ENCODE measurements around the gene HSF5. TPM values are rescaled to one million over a fixed set of nuclear protein-coding genes. Genes with fewer than 3 reads are reported as not detected.

Gene HSF5
- total RNA-seq, 2 experiments from 2014 or later, result 4.5 to 5.1 TPM

DNA sequence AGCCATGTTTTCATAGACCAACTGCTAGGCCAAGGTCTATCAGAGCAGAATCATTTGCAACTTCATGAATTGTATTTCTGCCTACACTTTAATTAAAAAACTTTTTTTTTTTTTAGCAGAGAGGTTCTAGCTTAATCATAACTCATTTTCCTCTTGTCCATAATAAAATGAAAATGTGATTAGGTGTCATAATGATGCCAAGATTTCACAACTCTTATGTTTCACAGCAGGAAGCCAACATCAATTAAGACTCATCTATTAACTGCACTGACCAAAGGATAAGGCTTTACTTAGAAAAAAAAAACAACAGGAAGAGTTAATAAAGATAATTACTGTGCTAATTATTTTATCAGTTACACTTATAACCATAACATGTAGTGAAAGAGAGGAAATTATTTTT is 52.0 kb downstream of the HSF5 start:
- POLR2A ChIA-PET, result no interaction called here
- CTCF ChIA-PET, result interaction anchor here (0.6 to 1.4 kb wide), 2 partner anchors 10 kb away, joined by 3 to 5 read pairs; no protein-coding TSS in a partner anchor

DNA sequence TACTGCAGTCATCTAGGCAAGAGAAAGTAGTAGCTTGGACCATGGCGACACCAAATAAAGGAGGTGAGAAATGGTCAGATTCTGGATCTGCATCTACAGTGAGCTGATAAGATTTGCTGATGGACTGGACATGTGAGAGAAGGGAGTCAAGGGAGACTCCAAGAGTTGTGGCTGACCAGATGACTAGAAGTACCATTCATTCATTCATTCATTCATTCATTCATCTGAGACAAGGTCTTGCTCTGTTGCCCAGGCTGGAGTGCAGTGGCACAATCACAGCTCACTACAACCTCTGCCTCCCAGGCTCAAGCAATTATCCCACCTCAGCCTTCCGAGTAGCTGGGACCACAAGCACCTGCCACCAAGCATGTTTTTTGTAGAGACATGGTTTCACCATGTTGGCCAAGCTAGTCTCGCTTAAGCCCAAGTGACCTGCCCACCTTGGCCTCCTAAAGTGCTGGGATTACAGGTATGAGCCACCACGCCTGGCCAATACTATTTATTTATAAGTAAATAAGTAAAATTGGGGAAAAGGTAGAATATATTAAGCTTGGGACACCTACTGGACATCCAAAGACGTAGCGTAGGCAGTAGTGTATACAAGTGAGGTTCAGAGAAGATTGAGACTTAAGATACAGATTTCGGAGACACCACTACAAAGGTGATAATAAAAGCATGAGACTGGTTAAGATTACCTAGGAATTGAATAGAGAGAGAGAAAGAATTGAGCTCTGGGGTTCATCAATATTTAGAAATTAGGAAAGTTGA is 55.2 kb downstream of the HSF5 start:
- ChIA-PET CTCF (interaction anchor here (1.1 kb wide), 1 partner anchor 128 kb away, joined by 3 read pairs; no protein-coding TSS in a partner anchor), POLR2A (no interaction called here)

DNA sequence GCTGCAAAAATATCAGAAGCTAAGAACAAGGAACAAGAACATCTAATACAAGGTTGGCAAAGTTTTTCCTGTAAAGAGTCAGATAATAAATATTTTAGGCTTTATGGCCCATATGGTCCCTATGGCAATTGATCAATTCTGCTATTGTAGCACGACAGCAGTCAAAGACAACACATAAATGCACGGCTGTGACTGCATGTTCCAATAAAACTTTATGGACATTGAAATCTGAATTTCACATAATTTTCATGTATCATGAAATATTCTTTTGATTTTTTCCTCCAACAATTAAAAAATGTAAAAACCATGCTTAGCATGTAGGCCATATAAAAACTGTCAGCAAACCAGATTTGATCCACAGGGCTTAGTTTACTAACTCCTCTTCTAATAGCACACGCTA is 60.4 kb downstream of the HSF5 start:
- POLR2A ChIA-PET, result no interaction called here
- CTCF ChIA-PET, result interaction anchor here (1.2 kb wide), 1 partner anchor 10 kb away, joined by 3 read pairs; the partner anchor contains the start of gene RNF43

DNA sequence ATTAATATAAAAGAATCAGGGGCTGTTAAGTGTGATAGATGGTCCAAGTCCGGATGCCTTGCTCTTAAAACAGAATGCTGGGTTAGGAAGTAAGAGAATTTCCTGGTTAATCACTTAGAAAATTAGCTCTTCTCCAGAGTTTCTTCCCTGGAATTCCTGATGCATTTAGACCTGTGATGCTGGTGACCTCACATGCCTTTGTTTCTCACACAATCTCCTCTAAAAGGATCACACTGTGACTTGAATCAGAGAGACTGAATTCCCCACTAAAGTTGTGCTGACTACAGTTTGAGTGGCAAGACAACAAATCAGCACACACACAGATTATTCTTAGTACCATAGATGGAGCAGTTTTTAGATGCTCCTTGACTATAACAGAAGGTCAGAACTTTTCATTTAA is 66.5 kb downstream of the HSF5 start:
- ChIA-PET POLR2A (no interaction called here), CTCF (no interaction called here)

DNA sequence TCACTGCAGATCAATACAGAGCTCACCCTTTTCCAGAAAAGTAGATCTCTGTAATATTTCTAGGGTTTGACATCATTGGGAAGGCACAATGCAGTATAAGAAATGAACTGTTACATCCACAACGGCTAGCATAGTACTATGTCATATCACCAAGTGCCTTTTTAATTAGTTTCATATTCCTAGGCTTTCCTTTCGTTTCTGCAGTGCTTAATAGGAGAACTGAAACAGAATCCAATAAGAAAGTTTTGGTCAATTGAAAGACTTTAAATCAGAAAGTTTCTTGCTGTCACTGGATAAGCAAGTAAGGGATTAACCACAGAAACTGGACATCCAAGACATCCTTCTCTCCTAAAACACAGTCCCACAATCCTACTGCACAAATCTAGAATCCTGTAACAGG is 67.4 kb downstream of the HSF5 start:
- CTCF ChIA-PET, result interaction anchor here (1.0 to 1.4 kb wide), 2 partner anchors 50 to 104 kb away, joined by 3 read pairs; no protein-coding TSS in a partner anchor
- POLR2A ChIA-PET, result no interaction called here

DNA sequence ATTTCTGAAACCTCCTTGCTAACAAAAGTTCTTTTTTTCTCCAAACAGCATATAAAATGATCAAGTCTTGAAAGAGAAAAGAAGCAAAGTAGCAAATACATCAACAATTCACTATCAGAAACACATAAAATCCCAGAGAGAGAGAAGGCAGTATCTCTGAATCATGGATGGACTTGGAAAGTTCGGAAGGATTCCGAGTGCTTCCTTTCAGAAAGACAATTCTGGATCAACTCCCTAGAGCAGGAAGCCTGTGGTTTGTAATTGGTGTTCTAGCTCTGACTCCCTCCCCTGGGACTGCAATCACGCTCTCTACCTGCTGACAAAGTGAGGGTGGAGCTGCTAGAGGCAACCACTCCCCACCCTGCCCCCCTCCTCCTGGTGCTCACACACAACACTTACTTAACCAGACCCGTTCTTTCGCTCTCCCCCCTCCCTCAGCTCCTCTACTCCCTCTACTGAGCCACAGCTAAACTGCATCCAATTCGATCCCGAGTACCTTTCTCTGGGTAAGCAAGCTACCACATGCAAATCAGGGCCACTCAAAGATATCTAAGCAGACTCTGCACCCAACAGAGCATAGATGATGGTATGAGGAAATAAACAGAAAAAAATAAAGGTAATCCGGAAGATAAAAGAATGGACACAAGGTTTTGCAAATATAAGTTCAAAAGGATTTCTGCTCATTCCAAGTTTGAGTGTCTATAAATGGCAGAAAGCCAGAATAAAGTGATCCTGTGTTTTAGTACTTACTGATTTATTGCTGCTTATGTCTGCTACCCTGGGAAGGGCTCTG is 70.7 kb downstream of the HSF5 start, which contains the start of gene RNF43:
Gene RNF43, minus strand, starts transcription at position 235 of the 793 bp plus-strand sequence. CDS start 1,957 bp downstream, outside the sequence.
- ChIA-PET CTCF (interaction anchor here (0.6 to 1.8 kb wide), 11 partner anchors 8 to 113 kb away, joined by 3 to 24 read pairs (median 5); partner anchors contain the start of gene SUPT4H1), POLR2A (interaction anchor here (0.6 to 1.6 kb wide), 8 partner anchors 63 to 214 kb away, joined by 3 to 7 read pairs (median 5); partner anchors contain the start of gene SUPT4H1)

DNA sequence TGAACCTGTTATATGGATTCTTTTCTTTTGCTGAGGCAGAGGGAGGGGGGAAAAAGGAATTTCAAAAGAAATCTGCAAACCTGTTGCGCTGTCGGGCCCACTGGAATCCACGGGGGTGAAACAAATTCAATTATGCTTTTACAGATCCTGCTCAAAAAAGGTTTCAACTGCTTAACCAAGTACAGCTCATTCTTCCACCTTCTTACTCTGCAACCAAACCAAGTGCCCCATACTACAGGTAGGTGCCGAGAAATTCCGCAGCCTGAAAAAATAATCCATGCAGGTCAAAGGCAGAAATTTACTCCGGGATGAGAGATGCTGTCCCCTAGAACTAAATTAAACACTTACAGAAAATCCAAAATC is 71.3 kb downstream of the HSF5 start:
- POLR2A ChIA-PET, result interaction anchor here (1.1 to 1.6 kb wide), 5 partner anchors 65 to 99 kb away, joined by 4 to 6 read pairs (median 5); partner anchors contain the start of gene SUPT4H1
- CTCF ChIA-PET, result interaction anchor here (1.0 to 1.8 kb wide), 8 partner anchors 9 to 102 kb away, joined by 3 to 24 read pairs (median 6); partner anchors contain the start of gene SUPT4H1

DNA sequence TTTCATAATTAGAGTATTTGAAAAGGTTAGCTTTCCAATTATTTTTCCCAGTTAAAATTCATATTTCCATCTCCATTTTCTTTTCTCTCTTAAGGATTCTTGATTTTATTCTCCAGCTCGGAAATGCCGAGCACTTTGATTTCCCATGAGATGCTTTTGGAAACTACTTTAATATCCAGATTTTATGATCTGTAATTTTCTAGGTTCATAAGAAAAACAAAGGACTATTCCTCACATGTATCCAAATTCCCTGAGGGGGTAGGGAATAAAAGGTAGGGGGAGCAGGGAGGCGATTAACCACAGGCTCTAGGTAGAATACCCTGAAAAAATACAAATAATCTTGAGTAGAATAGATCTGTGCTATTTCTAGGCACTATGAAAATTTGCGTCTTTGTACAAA is 71.8 kb downstream of the HSF5 start:
- POLR2A ChIA-PET, result interaction anchor here (1.6 kb wide), 1 partner anchor 99 kb away, joined by 6 read pairs; no protein-coding TSS in a partner anchor
- CTCF ChIA-PET, result interaction anchor here (1.2 to 1.8 kb wide), 2 partner anchors 78 to 100 kb away, joined by 3 to 24 read pairs; no protein-coding TSS in a partner anchor

DNA sequence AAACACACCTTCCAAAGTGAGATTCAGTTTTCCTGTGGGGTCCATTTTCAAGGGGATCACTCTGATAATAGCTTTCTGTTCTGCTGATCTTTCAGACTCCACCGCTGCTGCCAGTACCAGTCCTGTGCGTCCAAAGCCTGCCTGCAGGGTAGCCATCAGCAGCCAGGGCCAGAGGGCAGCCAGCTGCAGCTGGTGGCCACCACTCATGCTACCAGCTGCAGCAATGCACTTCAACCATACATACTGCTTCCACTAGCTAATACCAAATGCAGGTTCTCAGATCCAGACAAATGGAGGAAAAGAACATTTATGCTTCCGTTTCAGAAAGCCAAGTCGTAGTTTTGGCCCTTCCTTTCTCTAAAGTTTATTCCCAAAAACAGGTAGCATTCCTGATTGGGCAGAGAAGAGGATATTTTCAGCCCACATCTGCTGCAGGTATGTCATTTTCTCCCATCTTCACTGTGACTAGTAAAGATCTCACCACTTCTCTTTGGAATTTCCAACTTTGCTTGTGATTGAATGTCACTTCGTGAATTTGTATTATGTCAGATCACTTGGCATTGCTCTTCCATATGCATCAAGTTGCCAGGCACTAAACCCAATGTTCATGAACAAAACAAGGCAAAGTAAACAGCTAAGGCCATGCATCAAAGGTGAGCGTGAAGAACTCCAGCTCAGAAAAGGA is 72.7 kb downstream of the HSF5 start:
- ChIA-PET POLR2A (no interaction called here), CTCF (interaction anchor here (1.1 to 1.2 kb wide), 2 partner anchors 78 to 111 kb away, joined by 3 to 4 read pairs; no protein-coding TSS in a partner anchor)

DNA sequence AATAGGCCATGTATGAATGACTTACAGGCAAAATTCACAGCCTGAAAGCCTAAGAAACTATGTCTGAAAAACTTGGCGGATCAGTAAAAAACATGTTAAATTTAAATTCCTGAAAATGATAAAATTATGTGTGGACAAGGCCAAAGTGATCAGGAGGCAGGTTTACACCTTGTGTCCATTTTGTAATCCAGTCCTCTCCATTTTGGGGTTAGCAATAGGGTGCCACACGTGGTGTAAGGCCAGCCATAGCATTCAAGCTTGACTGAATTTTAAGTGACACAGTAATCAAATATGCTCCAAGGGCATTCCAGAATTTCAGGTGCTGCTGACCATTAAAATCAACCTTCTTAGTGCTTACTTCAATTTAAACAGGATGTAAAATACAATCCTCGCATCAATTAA is 73.6 kb downstream of the HSF5 start:
- ChIA-PET POLR2A (interaction anchor here (0.5 kb wide), 1 partner anchor 89 kb away, joined by 3 read pairs; no protein-coding TSS in a partner anchor), CTCF (interaction anchor here (1.1 kb wide), 1 partner anchor 110 kb away, joined by 4 read pairs; no protein-coding TSS in a partner anchor)

DNA sequence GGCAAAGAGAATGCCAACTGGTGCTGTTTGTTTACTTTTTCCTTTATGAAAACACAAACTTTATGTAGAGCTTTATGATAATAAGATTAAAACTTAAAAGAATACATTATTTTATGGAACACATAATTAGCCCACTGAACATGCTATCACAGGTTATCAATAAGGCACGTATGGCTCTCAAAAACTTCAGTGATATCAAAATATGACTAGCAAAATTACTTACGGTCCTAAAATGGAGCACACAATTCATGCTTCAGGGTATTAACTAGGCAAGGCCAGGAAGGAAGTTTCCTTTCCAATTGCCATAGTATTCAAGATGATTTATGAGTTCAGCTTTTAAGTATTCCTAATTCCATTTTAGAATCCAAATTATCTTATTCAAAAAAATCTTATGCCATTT is 74.5 kb downstream of the HSF5 start:
- CTCF ChIA-PET, result interaction anchor here (0.6 to 2.0 kb wide), 4 partner anchors 9 to 96 kb away, joined by 3 to 5 read pairs (median 4); no protein-coding TSS in a partner anchor
- POLR2A ChIA-PET, result interaction anchor here (0.9 to 1.1 kb wide), 2 partner anchors 62 to 76 kb away, joined by 4 read pairs; partner anchors contain the start of gene SUPT4H1

DNA sequence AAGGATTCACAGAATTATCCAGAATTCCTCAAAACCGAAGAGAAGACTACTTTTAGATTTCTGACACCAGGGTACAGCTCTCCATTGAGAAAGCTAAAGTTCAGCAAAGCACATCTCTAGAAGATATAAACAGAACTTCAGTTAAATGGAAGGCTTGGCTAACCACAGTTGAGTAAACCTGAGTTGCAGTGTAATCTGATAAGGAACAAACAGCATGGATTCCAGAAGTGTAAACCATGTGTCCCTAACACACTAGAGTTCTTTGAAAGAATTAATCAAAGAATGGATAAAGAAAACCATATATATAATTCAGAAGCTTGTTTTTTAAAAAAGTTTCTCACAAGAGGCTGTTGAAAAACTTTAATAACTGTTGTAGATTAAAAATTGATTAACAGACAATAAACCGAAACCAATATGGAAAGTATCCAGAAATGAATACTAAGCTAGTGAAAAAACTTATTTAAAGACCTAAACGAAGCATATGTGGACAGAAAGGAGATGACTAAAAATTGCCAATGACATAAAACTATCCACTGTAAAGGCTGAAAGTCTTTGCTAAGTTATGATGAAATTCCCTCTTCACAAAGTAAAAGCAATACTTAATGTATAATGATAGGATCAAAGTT is 75.1 kb downstream of the HSF5 start:
- POLR2A ChIA-PET, result interaction anchor here (1.1 kb wide), 1 partner anchor 61 kb away, joined by 4 read pairs; the partner anchor contains the start of gene SUPT4H1
- CTCF ChIA-PET, result interaction anchor here (0.6 to 2.0 kb wide), 4 partner anchors 8 to 96 kb away, joined by 3 to 5 read pairs (median 4); no protein-coding TSS in a partner anchor

DNA sequence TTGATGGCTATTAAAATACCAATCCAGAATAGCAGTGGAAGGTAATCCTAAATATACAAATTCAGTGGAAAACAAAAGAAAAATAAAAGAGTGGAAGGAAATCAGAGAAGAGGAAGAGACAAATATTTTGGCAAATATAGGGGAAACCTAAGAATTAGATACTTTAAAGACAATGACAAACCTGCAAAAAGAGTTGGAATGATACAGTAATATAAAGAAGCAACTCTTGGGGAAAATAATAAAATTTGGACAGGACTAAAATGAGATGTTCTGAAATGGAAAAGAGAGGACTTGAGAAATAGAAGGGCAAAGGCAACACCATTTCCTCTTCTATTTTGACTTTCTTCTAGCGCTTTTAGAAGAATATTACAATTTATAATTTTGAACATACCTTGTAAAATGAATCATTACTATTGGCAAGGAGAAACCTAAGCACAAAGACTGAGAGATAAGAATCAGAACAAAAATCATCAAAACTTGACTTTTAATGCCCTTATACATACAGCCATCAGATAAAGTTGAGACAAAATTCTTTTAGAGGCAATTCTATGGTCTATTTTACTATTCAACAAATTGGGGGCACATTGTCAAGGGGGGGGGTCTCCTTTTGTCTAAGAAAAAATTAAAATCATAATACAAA is 76.0 kb downstream of the HSF5 start:
- ChIA-PET CTCF (interaction anchor here (1.2 to 2.0 kb wide), 3 partner anchors 66 to 95 kb away, joined by 3 to 5 read pairs (median 4); no protein-coding TSS in a partner anchor), POLR2A (no interaction called here)

DNA sequence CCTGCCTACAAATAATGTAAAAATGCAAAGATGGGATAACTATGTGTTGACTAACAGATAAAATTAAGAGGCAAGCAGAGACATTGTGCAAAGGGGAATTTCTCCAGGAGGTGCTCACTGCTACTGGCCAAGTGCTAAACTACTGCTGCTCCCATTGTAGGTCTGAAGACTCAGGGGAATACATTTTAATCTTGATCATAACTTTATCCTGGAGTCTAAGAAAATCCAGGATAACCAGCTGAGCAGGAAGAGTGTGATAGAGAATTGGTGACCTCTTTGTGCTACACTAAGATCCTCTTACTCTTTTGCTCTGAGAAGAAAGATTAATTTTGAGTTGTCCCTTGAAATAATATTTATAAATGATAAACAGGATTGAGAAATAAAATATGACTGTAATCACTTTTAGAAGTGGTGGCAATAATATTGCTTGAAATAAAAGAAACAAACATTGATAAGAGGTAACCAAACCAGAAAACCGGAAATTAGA is 76.8 kb downstream of the HSF5 start:
- ChIA-PET POLR2A (no interaction called here), CTCF (interaction anchor here (1.5 kb wide), 1 partner anchor 94 kb away, joined by 4 read pairs; no protein-coding TSS in a partner anchor)

DNA sequence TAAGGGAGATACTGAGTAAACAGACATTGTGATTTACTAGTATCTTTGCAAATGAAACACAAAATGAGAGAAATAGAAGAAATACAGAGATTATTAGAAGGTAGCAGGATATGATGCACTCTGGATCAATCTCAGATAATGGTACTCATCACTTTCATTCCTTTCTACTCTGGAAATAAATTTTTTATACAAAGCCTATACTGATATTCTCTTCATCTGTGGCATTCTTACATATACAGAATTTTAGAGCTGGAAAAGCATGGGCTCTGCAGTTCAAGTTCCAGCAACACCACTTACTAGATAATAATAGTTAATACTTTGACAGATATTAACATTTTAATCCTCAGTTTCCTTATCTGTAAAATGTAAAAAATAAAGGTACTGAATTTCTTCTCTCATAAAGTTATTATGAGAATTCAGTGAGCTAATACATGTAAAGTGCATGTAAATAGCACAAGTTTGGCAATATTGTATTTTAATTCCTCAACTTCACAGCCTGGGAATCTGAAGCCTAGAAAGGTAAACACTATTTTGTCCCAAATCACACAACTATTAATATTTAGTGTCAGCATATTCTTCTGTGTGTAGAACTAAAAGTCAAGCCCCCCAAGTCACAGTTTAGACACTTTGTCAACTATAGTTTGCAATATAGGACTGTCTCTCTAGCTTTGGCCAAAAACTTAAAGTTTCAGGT is 77.3 kb downstream of the HSF5 start:
- CTCF ChIA-PET, result interaction anchor here (1.5 kb wide), 1 partner anchor 94 kb away, joined by 4 read pairs; no protein-coding TSS in a partner anchor
- POLR2A ChIA-PET, result no interaction called here

DNA sequence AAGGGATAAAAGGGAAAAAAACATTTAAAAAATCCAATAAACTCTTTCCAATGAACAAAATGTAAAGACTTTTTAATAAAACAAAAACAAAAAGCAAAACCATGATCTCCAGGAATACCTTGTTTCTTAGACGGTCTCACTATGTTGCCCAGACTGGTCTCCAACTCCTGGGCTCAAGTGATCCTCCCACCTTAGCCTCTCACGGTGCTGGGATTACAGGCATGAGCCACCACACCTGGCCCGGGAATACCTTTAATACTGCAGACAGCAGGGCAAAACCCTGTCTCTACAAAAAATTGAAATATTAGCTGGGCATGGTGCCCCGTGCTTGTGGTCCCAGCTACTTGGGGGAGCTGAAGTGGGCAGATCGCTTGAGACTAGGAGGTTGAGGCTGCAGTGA is 78.8 kb downstream of the HSF5 start:
- POLR2A ChIA-PET, result no interaction called here
- CTCF ChIA-PET, result no interaction called here

DNA sequence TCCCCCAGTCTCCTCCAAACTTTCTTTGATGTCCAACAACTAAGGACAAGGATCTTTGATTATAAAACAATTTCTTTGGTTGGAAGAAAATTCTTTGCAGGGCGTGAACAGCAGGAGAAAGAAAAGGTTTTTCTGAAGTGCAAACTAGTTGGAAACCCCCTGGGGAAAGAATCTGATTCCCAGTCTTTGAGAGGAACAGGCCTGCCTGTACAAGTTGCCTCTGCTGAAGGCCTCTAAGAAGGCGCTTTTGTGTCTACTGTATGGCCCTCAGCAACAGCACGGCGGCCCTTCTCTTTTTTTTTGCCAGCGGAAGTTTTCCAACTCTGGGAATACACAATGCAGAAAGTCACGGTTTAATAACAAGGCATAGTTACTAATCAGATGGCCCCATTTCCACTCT is 84.9 kb downstream of the HSF5 start:
- CTCF ChIA-PET, result no interaction called here
- POLR2A ChIA-PET, result no interaction called here

Data from activated CD8-positive, alpha-beta memory T cell treated with anti-CD3 and anti-CD28 coated beads for 36 hours (primary cell).